DOHH2 (cell line): ENCODE measurements around the gene IPO13.

ENCODE experiments used
- CTCF ChIP-seq: fragments of 200-600 bp; sonication (generic); IDR thresholded peaks from one replicate; pipeline ENCODE4 v1.5.1; 2014; ENCODE audit warnings: antibody characterized with exemption, mild to moderate bottlenecking, low read depth, low read length; ENCODE audit not compliant: poor library complexity, severe bottlenecking
- EZH2phosphoT487 ChIP-seq: fragments of 200-600 bp; sonication (generic); IDR thresholded peaks from 2 replicates; pipeline ENCODE4 v1.6.1; 2017; ENCODE audit warnings: borderline replicate concordance, mild to moderate bottlenecking, antibody characterized with exemption, low read length, moderate library complexity, mixed read lengths

- TF ChIP-seq CTCF (no peak), EZH2phosphoT487 (no peak)
Observed at GRCh38 chr1:43979528-43980254, 32.9 kb downstream of the IPO13 start.
